GM12892 (cell line): Measurements from ENCODE around the gene EYS.

Experiments used
- POLR2A ChIP-seq: IDR thresholded peaks from 2 replicates; pipeline ENCODE4 v1.6.1; 2011; ENCODE audit warnings: low read depth, low read length, control low read depth
- POLR2AphosphoS5 ChIP-seq: IDR thresholded peaks from 2 replicates; pipeline ENCODE4 v1.6.1; 2011; ENCODE audit warnings: low read depth, low read length, control low read depth
- TAF1 ChIP-seq: IDR thresholded peaks from 2 replicates; pipeline ENCODE4 v1.6.1; 2011; ENCODE audit warnings: low read depth, mild to moderate bottlenecking, control low read depth, low read length, borderline replicate concordance

- TF ChIP-seq POLR2A (no peak), POLR2AphosphoS5 (no peak), TAF1 (no peak)
Observed at GRCh38 chr6:65091561-65091960, 615.5 kb downstream of the EYS start.
